HG03108 (cell line): ENCODE results near the gene ACTG2.
"Not testable (repeated sequence)": the region's sequence is repeated elsewhere in the genome, so short reads cannot be mapped to it uniquely, and the experiment has no call there.

Experiments used
- ATAC-seq: cut with Tn5 transposase; IDR thresholded peaks from one replicate; pipeline ENCODE4 v1.9.1; 2021; ENCODE audit warnings: moderate library complexity; ENCODE audit not compliant: unreplicated experiment

Gene ACTG2

GRCh38 chr2:73891276-73891901, 1.4 kb upstream of the ACTG2 start:
- no peak for ATAC-seq

DNA sequence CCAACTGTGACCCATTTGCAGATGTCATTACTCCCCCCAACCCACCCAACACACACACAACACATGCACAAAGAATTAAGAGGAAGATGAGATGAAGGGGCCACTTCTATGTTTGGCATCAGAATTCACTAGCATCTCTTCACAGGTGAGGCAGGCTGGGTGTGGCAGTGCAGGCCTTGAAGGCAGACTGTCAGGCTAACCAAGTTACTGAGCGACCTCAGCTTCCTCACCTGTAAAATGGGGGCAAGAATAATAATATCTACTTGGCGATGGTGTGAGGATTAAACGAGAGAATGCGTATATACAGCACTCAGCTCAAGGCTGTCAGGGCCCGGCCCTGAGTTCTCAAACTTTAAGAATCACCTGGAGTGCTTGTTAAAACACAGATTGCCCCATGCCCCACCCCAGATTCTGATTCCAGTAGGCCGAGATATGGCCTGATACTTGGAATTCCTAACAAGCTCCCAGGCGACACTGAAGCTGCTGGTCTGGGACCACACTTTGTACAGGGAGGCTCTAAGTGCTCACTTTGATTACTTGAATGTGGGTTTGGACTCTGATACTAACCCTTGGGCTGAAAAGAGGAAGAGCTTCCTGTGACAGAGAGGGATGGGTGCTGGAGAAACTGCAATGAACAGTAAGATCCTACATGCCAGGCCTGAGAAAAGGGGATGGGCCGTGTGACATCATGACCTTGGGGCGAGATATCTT, 1.1 kb downstream of the ACTG2 start:
- no peak for ATAC-seq

DNA sequence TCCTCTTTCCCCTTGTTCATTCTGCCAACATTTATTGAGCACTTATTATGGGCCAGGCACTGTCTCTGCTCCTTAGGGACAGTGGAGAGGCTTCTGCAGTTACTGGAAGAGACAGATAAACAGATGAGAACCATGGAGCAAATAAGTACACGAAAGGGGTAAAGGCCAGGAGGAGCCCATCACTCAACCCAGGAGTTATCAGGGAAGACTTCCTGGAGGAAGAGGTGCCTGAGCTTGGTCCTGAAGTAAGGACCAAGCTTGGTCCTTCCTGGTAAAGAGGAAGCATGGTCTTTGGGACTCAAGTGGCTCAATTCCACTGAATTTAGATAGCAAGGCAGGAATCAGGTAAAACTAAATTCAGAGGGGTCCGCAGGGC, 1.7 kb downstream of the ACTG2 start:
- no peak for ATAC-seq

DNA sequence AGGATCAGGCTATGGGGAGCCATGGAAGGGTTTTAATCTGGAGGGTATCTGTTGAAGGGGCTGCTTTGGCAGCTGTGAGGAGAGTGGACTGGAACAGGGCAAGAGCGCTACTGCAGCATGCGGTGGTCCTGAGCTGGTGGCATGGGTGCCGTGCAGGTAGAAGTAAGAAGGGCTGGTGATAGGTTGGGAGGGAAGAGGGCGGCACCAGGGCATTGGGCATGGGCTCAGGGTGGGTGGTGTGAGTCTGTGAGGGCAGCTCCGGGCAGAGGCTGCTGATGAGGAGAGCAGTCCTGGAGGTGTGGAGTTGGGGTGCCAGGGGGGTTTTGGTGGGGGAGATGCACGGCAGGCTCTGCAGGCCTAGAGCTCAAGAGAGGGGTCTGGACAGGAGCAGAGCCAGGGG, 2.1 kb downstream of the ACTG2 start:
- ATAC-seq = no peak

GRCh38 chr2:73895473-73895872, 2.7 kb downstream of the ACTG2 start:
- no peak for ATAC-seq

- peak; percentile 59 for ATAC-seq
Measured at GRCh38 chr2:73896362-73897239, 3.8 kb downstream of the ACTG2 start.

DNA sequence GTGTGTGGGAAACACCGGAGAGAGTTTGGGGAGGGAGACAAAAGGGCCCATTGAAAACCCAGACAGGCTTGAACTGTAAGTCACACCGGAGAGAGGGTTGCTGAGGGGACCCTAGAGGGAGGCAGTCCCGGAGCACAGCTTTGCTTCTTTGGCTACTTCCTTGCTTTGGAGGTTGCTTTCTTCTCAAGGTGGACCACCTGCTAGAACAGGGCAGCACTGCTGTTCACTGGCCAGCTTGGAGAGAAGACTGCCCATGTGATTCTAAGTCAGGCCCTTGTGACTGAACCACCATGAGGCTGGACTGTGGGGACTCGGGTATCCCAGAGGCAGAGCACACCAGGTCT, 4.4 kb downstream of the ACTG2 start:
- ATAC-seq = no peak

- ATAC-seq = no peak
Measured at GRCh38 chr2:73897934-73898333, 5.1 kb downstream of the ACTG2 start.

- ATAC-seq = no peak
Measured at GRCh38 chr2:73899801-73900336, 7.1 kb downstream of the ACTG2 start.

- no peak for ATAC-seq
Measured at GRCh38 chr2:73901143-73901542, 8.3 kb downstream of the ACTG2 start.

- ATAC-seq = no peak
Measured at GRCh38 chr2:73902284-73902683, 9.5 kb downstream of the ACTG2 start.

GRCh38 chr2:73903313-73903712, 10.5 kb downstream of the ACTG2 start:
- ATAC-seq = no peak

DNA sequence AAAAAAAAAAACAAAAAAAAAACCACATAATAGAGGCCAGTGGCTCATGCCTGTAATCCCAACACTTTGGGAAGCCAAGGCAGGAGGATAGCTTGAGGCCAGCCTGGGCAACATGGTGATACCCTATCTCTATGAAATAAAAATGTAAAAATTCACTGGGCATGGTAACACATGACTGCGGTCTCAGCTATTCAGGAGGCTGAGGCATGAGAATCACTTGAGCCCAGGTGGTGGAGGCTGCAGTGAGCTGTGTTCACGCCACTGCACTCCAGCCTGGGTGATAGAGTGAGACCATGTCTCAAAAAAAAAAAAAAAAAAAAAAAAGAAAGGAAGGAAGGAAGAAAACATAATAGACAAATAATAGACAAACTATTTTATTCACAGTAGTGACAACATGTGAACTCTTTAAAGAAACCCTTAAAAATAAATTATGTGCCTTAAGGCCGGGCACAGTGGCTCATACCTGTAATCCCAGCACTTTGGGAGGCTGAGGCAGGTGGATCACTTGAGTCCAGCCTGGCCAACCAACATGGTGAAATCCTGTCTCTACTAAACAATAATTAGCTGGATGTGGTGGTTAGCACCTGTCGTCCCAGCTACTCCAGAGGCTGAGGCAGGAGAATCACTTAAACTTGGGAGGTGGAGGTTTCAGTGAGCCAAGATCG, 11.3 kb downstream of the ACTG2 start:
- ATAC-seq = not testable (repeated sequence)

- no peak for ATAC-seq
Measured at GRCh38 chr2:73904952-73905351, 12.1 kb downstream of the ACTG2 start.

DNA sequence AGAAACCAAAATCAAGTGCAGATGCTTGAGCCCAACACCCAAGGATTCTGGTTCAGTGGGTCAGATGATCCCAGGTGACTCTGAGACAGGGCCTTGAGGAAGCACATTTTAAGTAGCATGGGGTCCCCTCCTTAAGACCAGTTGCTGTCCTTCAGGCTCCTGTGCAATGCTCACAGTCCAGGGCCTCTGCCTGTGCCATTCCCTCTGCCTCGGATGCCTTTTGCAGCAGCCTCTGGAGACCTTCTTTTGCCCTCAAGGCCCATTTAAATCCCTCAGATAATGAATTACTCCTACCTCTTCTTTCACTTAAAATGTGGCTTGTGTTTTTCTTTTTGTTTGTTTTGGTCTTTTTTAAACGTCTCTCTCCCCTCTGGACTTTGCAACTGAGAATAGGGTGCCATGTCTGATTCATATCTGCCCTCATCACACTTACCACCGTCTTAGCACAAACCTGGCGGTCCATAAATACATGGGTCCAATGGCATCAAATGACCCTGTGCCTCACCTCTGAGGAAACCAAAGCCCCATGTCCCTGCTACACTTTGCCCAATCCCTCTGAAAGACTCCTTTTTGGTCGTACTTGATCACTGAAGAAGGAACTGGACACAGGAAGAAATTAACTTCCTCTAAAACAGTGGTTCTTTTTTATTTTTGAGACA, 14.2 kb downstream of the ACTG2 start:
- ATAC-seq = no peak

GRCh38 chr2:73907840-73908452, 15.1 kb downstream of the ACTG2 start:
- ATAC-seq = peak; percentile 63

DNA sequence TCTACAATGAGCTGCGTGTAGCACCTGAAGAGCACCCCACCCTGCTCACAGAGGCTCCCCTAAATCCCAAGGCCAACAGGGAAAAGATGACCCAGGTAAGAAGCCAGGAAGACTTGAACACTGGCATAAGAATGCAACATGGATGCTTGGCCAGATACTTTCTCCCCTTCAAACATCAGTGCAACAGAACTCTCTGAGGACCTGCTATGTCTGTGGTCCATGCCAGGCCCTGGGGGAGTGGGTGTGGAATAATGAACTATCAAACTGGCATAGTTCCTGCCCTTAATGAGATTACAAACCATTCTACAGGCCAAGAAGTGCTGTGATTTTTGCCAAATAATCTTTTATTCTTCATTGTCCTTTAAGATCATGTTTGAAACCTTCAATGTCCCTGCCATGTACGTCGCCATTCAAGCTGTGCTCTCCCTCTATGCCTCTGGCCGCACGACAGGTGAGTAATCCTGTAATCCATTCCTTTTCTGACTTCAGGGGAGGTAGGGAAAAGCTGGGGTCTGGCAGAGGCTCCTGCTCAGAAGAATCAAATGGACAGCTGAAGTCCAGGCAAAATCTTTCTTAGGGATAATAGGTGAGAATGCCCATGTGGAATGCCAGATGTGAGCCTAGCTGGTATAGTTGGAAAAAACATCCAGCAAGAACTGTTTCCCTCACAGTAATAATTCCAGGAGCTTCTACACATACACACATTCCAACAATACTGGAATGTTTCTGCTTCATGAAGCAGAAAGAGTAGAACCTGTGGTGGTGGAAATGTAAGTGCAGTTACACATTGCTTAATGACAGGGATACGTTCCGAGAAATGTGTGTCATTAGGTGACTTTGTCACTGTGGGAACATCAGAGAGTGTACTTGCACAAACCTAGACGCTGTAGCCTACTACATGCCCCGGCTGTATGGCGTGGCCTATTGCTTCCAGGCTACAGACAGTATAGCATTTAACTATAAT, 16.2 kb downstream of the ACTG2 start:
- no peak for ATAC-seq

- ATAC-seq = no peak
Measured at GRCh38 chr2:73910873-73911547, 18.2 kb downstream of the ACTG2 start.
